ENCODE measurements around the gene GRXCR2.

GRXCR2 gene

GRCh38 chr5:145833631-145834200 is 39.1 kb downstream of the GRXCR2 start:
- peaks cover 35% of the 10 kb centered on the region for H3K4me1 ChIP-seq (ENCODE audit: control insufficient read depth, insufficient read depth, low read length)
- H3K9me3 ChIP-seq (ENCODE audit: control insufficient read depth, low read length): no peaks in the 10 kb centered on the region
- no peak overlapping the region for H3K4me3 ChIP-seq (ENCODE audit: low read length)
- peak overlapping the region; percentile 82 for H3K9ac ChIP-seq (ENCODE audit: low read length)
- no peaks in the 10 kb centered on the region for H3K36me3 ChIP-seq (ENCODE audit: control insufficient read depth, insufficient read depth, low read length)
- H3K27me3 ChIP-seq (ENCODE audit: control insufficient read depth, insufficient read depth, low read length): no peaks in the 10 kb centered on the region

- Histone ChIP-seq H3K9ac (ENCODE audit: low read length) (no peak overlapping the region), H3K9me3 (ENCODE audit: control insufficient read depth, low read length) (no peaks in the 10 kb centered on the region), H3K36me3 (ENCODE audit: control insufficient read depth, insufficient read depth, low read length) (no peaks in the 10 kb centered on the region), H3K4me1 (ENCODE audit: control insufficient read depth, insufficient read depth, low read length) (peaks cover 17% of the 10 kb centered on the region), H3K27me3 (ENCODE audit: control insufficient read depth, insufficient read depth, low read length) (no peaks in the 10 kb centered on the region), H3K4me3 (ENCODE audit: low read length) (no peak overlapping the region)
Observed at GRCh38 chr5:145830594-145830993, 42.2 kb downstream of the GRXCR2 start.

- H3K27me3 ChIP-seq (ENCODE audit: control insufficient read depth, insufficient read depth, low read length): no peaks in the 10 kb centered on the region
- no peak overlapping the region for H3K4me3 ChIP-seq (ENCODE audit: low read length)
- no peaks in the 10 kb centered on the region for H3K36me3 ChIP-seq (ENCODE audit: control insufficient read depth, insufficient read depth, low read length)
- no peak overlapping the region for H3K9ac ChIP-seq (ENCODE audit: low read length)
- H3K4me1 ChIP-seq (ENCODE audit: control insufficient read depth, insufficient read depth, low read length): peaks cover 16% of the 10 kb centered on the region
- no peaks in the 10 kb centered on the region for H3K9me3 ChIP-seq (ENCODE audit: control insufficient read depth, low read length)
Observed at GRCh38 chr5:145829708-145830361, 43.0 kb downstream of the GRXCR2 start.

- Histone ChIP-seq H3K4me1 (ENCODE audit: control insufficient read depth, insufficient read depth, low read length) (no peaks in the 10 kb centered on the region), H3K36me3 (ENCODE audit: control insufficient read depth, insufficient read depth, low read length) (no peaks in the 10 kb centered on the region), H3K9me3 (ENCODE audit: control insufficient read depth, low read length) (no peaks in the 10 kb centered on the region), H3K9ac (ENCODE audit: low read length) (no peak overlapping the region), H3K4me3 (ENCODE audit: low read length) (no peak overlapping the region), H3K27me3 (ENCODE audit: control insufficient read depth, insufficient read depth, low read length) (no peaks in the 10 kb centered on the region)
Observed at GRCh38 chr5:145826895-145827674, 45.7 kb downstream of the GRXCR2 start.

- no peak overlapping the region for H3K9ac ChIP-seq (ENCODE audit: low read length)
Observed at GRCh38 chr5:145825751-145826180, 47.0 kb downstream of the GRXCR2 start.

GRCh38 chr5:145824040-145824439 is 48.8 kb downstream of the GRXCR2 start:
- H3K27me3 ChIP-seq (ENCODE audit: control insufficient read depth, insufficient read depth, low read length): no peaks in the 10 kb centered on the region
- no peaks in the 10 kb centered on the region for H3K4me1 ChIP-seq (ENCODE audit: control insufficient read depth, insufficient read depth, low read length)
- no peak overlapping the region for H3K4me3 ChIP-seq (ENCODE audit: low read length)
- H3K9me3 ChIP-seq (ENCODE audit: control insufficient read depth, low read length): no peaks in the 10 kb centered on the region
- no peak overlapping the region for H3K9ac ChIP-seq (ENCODE audit: low read length)
- H3K36me3 ChIP-seq (ENCODE audit: control insufficient read depth, insufficient read depth, low read length): no peaks in the 10 kb centered on the region

More at GRCh38 chr5:145825751-145826180, 47.0 kb downstream of the GRXCR2 start:
- Histone ChIP-seq H3K27me3 (ENCODE audit: control insufficient read depth, insufficient read depth, low read length) (no peaks in the 10 kb centered on the region), H3K36me3 (ENCODE audit: control insufficient read depth, insufficient read depth, low read length) (no peaks in the 10 kb centered on the region), H3K9me3 (ENCODE audit: control insufficient read depth, low read length) (no peaks in the 10 kb centered on the region), H3K4me1 (ENCODE audit: control insufficient read depth, insufficient read depth, low read length) (no peaks in the 10 kb centered on the region), H3K4me3 (ENCODE audit: low read length) (no peak overlapping the region)

GRCh38 chr5:145818604-145819003 is 54.2 kb downstream of the GRXCR2 start:
- H3K9me3 ChIP-seq (ENCODE audit: control insufficient read depth, low read length): no peaks in the 10 kb centered on the region
- H3K4me3 ChIP-seq (ENCODE audit: low read length): no peak overlapping the region
- no peaks in the 10 kb centered on the region for H3K4me1 ChIP-seq (ENCODE audit: control insufficient read depth, insufficient read depth, low read length)
- no peaks in the 10 kb centered on the region for H3K36me3 ChIP-seq (ENCODE audit: control insufficient read depth, insufficient read depth, low read length)
- no peaks in the 10 kb centered on the region for H3K27me3 ChIP-seq (ENCODE audit: control insufficient read depth, insufficient read depth, low read length)
- no peak overlapping the region for H3K9ac ChIP-seq (ENCODE audit: low read length)

GRCh38 chr5:145812877-145813276 is 59.9 kb downstream of the GRXCR2 start:
- Histone ChIP-seq H3K4me3 (ENCODE audit: low read length) (no peak overlapping the region), H3K9ac (ENCODE audit: low read length) (no peak overlapping the region), H3K9me3 (ENCODE audit: control insufficient read depth, low read length) (no peaks in the 10 kb centered on the region), H3K27me3 (ENCODE audit: control insufficient read depth, insufficient read depth, low read length) (no peaks in the 10 kb centered on the region), H3K36me3 (ENCODE audit: control insufficient read depth, insufficient read depth, low read length) (no peaks in the 10 kb centered on the region), H3K4me1 (ENCODE audit: control insufficient read depth, insufficient read depth, low read length) (no peaks in the 10 kb centered on the region)

- Histone ChIP-seq H3K27me3 (ENCODE audit: control insufficient read depth, insufficient read depth, low read length) (no peaks in the 10 kb centered on the region), H3K4me1 (ENCODE audit: control insufficient read depth, insufficient read depth, low read length) (no peaks in the 10 kb centered on the region), H3K9me3 (ENCODE audit: control insufficient read depth, low read length) (no peaks in the 10 kb centered on the region), H3K9ac (ENCODE audit: low read length) (no peak overlapping the region), H3K4me3 (ENCODE audit: low read length) (no peak overlapping the region), H3K36me3 (ENCODE audit: control insufficient read depth, insufficient read depth, low read length) (no peaks in the 10 kb centered on the region)
Observed at GRCh38 chr5:145811834-145812625, 60.8 kb downstream of the GRXCR2 start.
